GM10847 (cell line): ENCODE data around the gene DYNLT2.

Experiments used
- POLR2A ChIP-seq: IDR thresholded peaks from 2 replicates; pipeline ENCODE4 v1.6.1; 2011; ENCODE audit not compliant: insufficient read length; ENCODE audit errors: extremely low read depth

Gene DYNLT2

GRCh38 chr6:169724494-169725124, 26.8 kb downstream of the DYNLT2 start, which contains the start of gene PHF10:
Gene PHF10, minus strand, starts transcription at chr6:169724500. Its CDS starts 569 bp downstream, at chr6:169723931.
- peak; percentile 39 for TF ChIP-seq POLR2A

DNA sequence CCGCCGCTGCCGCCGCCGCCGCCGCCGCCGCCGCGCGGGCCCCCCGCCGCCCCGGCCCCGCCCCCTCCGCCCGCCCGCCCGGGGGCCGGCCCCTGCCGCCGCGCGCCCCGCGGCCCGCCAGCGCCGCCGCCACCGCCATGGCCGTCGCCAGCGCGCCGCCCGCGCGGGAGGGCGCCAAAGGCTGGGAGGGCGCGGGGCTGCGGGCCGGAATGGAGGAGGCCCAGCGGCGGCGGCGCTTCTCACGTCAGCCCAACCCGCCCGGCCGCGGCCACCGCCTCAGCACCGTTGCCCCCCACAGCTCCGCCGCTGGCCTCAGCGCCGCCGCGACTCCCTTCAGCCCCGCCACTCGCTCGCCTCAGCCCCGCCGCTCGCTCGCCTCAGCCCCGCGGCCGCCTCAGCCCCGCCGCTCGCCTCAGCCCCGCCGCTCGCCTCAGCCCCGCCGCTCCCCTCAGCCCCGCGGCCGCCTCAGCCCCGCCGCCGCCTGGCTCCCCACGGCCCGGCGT, 27.3 kb downstream of the DYNLT2 start:
- TF ChIP-seq POLR2A, result peak; percentile 19

DNA sequence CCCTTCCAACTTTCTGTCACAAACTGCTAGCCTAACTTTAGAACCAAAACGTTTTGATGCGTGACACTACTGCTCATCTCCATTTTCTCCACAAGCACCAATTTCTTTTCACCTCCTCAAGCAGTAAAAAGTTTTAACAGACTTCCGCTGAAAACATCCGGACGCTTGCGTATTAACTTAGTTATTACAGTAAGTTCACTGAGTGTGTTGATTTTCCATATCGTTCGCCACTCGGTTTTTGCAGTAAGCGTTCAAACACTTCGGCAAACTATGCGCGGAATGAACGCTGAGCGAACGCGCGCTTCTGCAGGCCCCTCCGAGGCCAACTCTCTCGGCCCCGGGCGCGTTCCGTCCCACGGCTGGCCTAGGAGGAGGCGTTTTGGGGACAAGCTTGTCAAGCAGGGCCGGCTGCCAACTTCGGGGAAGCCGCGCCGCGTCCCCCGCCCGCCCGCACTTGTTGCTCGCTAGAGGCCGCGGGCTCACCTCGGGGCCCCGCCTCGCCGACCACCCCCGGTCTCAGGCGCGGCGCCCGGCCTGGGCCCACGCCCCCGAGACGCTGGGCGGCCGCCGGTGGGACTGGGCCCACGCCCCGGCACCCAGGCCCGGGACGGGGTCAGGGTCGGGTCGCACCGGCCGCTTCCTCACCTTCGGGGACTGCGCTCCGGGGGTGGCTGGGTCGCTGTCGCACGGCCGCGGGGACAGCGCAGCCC, 28.0 kb downstream of the DYNLT2 start:
- TF ChIP-seq POLR2A, result no peak

GRCh38 chr6:169722362-169723199, 28.8 kb downstream of the DYNLT2 start:
- TF ChIP-seq POLR2A, result no peak

DNA sequence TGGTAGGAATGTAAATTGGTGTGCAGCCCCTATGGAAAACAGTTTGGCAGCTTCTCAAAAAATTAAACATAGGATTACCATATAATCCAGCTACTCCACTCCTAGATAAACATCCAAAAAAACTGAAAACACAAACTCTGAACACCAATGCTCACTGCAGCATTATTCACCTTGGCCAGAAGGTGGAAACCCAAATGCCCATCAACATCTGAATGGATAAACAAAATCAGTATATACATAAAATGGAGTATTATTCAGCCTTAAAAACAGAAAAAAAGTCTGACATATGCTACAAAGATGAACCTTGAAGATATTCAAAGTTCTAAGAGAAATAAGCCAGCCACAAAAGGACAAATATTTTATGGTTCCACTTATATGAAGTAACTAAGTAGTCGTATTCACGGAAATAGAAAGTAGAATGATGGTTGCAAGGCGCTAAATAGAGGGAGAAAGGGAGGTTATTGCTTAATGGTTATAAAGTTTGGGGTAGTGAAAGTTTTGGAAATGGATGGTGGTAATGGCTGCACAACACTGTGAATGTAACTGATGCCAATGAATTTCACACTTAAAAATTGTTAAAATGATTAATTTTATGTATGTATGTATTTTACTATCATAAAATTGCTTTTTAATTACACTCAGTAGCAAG, 31.0 kb downstream of the DYNLT2 start:
- TF ChIP-seq POLR2A, result no peak

DNA sequence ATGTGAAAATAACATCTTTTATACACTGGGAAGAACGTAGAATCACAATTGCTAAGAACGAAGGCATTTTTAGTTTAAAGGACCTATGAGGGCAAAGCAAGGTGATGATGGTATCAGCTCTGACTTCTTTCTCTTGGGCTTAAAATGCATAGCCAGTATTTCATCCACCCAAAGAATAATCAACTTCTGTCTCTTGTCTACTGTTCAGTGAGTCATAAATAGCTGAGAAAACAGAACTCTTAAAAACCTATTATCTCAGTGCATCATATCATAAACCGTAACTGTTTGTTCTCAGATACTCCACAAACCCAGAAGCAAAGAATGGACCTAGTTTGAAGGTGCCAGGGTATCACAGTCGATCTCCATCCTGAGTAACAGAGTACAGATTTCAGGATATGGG, 32.3 kb downstream of the DYNLT2 start:
- no peak for TF ChIP-seq POLR2A

- no peak for TF ChIP-seq POLR2A
These were observed 36.8 kb downstream of the DYNLT2 start for GRCh38 chr6:169714595-169714994.

DNA sequence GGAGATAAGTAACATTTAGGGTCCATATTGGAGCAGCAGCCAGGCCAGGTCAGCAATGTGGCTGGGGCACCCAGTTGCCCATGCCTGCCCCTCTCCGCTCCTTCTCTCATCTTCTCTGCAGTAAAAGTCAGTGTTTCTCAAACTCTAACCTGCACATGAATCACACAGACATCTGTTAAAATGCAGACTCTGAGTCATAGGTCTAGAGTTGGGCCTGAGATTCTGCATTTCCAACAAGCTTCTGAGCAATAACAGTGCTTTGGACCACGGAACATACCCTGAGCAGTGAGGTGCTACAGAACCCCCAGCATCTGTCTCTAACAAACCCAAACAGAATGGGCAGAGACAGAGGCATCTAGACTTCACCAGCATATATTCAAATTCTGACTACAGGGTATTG, 37.2 kb downstream of the DYNLT2 start:
- TF ChIP-seq POLR2A, result no peak

GRCh38 chr6:169710009-169710408, 41.4 kb downstream of the DYNLT2 start:
- TF ChIP-seq POLR2A, result no peak

- TF ChIP-seq POLR2A, result no peak
These were observed 42.1 kb downstream of the DYNLT2 start for GRCh38 chr6:169709293-169709692.

DNA sequence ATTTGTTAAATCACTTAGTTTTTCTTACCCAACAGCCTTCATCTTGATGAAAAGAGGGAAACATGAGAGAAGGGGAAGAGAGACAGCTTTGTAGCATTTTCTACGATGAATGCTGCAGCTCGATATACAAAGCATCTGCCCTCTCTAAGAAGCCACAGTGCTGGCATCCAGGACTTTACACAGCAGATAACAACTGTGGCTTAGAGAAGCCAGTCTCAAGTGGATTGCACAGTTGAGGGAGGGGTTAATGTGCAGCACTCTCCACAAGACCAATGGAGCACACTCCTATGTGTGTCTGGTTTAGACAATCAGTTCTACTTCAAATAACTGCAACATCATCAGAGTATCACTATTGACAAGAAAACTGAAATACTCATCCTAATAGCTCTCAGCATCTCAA, 43.6 kb downstream of the DYNLT2 start:
- TF ChIP-seq POLR2A, result no peak

DNA sequence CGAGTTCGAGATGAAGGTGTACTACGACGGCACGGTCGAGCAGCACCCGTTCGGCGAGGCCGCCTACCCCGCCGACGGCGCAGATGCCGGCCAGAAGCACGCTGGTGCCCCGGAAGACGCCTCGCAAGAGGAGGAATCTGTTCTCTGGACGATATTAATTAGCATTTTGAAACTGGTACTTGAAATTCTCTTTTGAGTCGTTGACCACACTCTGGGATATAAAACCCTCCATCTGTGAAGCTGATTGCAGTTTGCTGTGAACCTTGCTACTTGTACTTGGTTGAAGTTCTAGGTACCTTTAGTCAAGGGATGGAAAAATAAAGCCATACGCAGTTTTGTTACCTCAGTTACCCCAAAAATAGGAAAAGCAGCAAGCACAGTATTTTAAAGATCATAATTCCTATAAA, 48.5 kb downstream of the DYNLT2 start:
- no peak for TF ChIP-seq POLR2A

DNA sequence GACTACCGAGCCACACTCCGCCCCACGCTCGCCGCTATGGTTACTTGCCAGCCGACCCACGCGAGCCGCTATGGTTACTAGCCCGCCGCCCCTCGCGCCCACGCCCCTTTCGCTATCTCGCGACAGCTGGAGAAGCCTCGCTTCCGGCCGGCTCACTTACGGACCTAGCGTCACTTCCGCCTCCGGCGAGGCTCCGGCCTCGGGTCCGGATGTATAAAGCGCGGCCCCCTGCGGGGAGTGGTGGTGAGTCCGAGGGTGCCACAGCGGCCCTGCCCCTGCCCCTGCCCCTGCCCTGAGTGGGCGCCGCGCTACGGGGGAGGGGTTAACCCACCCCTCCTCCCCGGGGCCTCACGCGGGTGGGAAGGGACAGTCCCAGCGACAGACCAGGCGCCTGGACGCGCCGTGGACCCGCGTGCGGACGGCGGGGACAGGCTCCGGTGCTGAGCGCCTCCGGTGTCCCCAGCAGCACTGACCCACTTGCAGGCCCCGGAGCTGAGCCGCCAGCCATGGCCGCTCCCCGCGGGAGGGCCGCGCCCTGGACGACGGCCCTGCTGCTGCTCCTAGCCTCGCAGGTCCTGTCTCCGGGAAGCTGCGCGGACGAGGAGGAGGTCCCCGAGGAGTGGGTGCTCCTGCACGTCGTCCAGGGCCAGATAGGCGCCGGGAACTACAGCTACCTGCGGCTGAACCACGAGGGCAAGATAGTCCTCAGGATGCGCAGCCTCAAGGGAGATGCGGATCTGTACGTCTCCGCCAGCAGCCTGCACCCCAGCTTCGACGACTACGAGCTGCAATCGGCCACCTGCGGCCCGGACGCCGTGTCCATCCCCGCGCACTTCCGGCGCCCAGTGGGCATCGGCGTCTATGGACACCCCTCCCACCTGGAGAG, 49.2 kb downstream of the DYNLT2 start, which contains the start of the genes C6orf120 and WDR27:
Gene C6orf120 (plus strand): TSS at position 173 of the 886 bp plus-strand sequence. CDS start 334 bp downstream, at position 507.
Gene WDR27 (minus strand): TSS at position 76 of the 886 bp plus-strand sequence. CDS start 13,024 bp downstream, outside the sequence.
- TF ChIP-seq POLR2A, result peak; percentile 91
